ENCODE data around the gene JMJD7.

DNA sequence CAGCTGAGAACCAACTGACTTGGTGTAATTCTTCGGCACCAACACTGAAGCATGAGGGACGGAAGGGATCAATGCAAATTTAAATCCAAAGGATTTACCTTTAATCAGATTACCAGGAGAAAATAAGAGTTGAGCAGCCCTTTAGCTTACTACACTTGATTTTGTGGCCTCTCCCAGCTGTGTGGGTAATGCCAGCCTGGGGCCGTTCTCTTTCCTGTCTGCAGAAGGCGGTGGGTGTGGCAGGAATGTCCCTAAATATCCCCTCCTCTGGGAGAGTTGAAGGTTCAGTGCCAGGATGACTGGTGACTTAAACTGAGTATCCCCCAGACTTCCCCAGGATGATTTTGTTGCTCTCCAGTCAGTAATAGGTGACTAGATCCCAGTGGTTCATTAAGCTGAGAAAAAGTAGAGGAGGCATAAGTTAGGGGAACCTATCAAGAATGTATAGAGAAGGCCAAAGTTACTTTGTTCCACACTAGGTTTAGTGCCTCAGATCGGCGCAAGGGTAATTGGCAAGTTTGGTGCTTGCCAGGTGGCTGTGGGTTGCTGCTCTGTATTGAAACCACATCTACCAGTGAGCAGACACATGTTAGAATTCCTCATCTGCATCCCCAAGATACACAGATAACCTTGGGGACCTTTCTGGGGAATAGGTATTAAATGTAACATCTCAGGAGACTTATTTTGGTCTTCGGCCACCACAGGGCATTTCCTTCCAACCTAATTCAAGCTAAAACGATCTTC lies 30.5 kb upstream of the JMJD7 start:
- TF ChIP-seq, protein P1, sequence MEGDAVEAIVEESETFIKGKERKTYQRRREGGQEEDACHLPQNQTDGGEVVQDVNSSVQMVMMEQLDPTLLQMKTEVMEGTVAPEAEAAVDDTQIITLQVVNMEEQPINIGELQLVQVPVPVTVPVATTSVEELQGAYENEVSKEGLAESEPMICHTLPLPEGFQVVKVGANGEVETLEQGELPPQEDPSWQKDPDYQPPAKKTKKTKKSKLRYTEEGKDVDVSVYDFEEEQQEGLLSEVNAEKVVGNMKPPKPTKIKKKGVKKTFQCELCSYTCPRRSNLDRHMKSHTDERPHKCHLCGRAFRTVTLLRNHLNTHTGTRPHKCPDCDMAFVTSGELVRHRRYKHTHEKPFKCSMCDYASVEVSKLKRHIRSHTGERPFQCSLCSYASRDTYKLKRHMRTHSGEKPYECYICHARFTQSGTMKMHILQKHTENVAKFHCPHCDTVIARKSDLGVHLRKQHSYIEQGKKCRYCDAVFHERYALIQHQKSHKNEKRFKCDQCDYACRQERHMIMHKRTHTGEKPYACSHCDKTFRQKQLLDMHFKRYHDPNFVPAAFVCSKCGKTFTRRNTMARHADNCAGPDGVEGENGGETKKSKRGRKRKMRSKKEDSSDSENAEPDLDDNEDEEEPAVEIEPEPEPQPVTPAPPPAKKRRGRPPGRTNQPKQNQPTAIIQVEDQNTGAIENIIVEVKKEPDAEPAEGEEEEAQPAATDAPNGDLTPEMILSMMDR (IDR thresholded peaks at IDR 0.05): no peak
- TF ChIP-seq POLR2A (IDR thresholded peaks at IDR 0.05): no peak
